Gastroesophageal sphincter (tissue), 3 donors: Measurements from ENCODE around the gene CHST8.

ENCODE experiments used
- EP300 ChIP-seq: sonication (generic); formaldehyde crosslinking; IDR thresholded peaks from one replicate; pipeline ENCODE4 v1.6.1; 2017; ENCODE audit warnings: antibody characterized with exemption, mild to moderate bottlenecking
- POLR2A ChIP-seq, 2 donors: fragments of 450-650 bp; IDR thresholded peaks; one replicate each; pipeline ENCODE4 v1.6.1; 2017; ENCODE audit warnings: antibody characterized with exemption in 2 of 2, mild to moderate bottlenecking in 2 of 2, moderate library complexity in 1 of 2
- POLR2AphosphoS5 ChIP-seq: sonication (generic); formaldehyde crosslinking; IDR thresholded peaks from one replicate; pipeline ENCODE4 v1.6.1; 2017; ENCODE audit warnings: antibody characterized with exemption
- TF ChIP-seq, protein P1 (sequence below), 4 experiments: fragments of 200-600 bp in 2 of 4; fragments of 450-650 bp in 2 of 4; sonication (generic) in 1 of 4; IDR thresholded peaks; one replicate each; pipeline ENCODE4 v1.5.1; 2017 to 2019; ENCODE audit warnings: antibody characterized with exemption in 4 of 4, mild to moderate bottlenecking in 2 of 4, moderate library complexity in 2 of 4

GRCh38 chr19:33686262-33686661, 64.5 kb downstream of the CHST8 start:
- TF ChIP-seq POLR2A (IDR thresholded peaks at IDR 0.05), result no peak
- TF ChIP-seq, protein P1, sequence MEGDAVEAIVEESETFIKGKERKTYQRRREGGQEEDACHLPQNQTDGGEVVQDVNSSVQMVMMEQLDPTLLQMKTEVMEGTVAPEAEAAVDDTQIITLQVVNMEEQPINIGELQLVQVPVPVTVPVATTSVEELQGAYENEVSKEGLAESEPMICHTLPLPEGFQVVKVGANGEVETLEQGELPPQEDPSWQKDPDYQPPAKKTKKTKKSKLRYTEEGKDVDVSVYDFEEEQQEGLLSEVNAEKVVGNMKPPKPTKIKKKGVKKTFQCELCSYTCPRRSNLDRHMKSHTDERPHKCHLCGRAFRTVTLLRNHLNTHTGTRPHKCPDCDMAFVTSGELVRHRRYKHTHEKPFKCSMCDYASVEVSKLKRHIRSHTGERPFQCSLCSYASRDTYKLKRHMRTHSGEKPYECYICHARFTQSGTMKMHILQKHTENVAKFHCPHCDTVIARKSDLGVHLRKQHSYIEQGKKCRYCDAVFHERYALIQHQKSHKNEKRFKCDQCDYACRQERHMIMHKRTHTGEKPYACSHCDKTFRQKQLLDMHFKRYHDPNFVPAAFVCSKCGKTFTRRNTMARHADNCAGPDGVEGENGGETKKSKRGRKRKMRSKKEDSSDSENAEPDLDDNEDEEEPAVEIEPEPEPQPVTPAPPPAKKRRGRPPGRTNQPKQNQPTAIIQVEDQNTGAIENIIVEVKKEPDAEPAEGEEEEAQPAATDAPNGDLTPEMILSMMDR (IDR thresholded peaks at IDR 0.05), result no peak
- TF ChIP-seq EP300, result no peak
- no peak for TF ChIP-seq POLR2AphosphoS5
